A549 (cell line): Measurements from ENCODE around the gene SMG9. TPM values are rescaled to one million over a fixed set of nuclear protein-coding genes. Genes with fewer than 3 reads are reported as not detected.

ENCODE experiments used
- ATAC-seq, 2 experiments: fragments of 200-7000 bp in 1 of 2; fragments of >200 bp in 1 of 2; cut with Nextera tagmentation in 1 of 2; cut with Tn5 transposase in 1 of 2; 3 replicates each; pipeline versions ENCODE4 v1.8.0 to v1.9.1; 2018 to 2020; ENCODE audit warnings: mild to moderate bottlenecking in 1 of 2, moderate library complexity in 1 of 2
- CTCF ChIA-PET: fragments of 300-600 bp; sonication (Branson Sonifier 250); formaldehyde crosslinking; extraction: SDS; loops from one replicate; lab custom pipeline; 2021; ENCODE audit warnings: antibody characterized with exemption, inconsistent platforms; lab: Yijun Ruan, JAX
- POLR2A ChIA-PET: fragments of 350-600 bp; formaldehyde crosslinking; extraction: SDS; loops from one replicate; lab custom pipeline; 2021; ENCODE audit warnings: antibody characterized with exemption, inconsistent platforms; lab: Yijun Ruan, JAX
- DNase-seq, 2 experiments: peaks; one replicate each; pipeline versions ENCODE4 v3.0.0 to v3.0.0-alpha.2; 2011 to 2016; ENCODE audit warnings: low read depth in 1 of 2, low spot score in 1 of 2
- FAIRE-seq: peaks from 2 replicates; lab custom pipeline; 2011; peaks lifted over from hg19 to GRCh38; lab: Jason Lieb, UNC
- H3K27ac ChIP-seq, 2 experiments: fragments of >200 bp; sonication (Bioruptor Twin); formaldehyde crosslinking; 3 replicates each; pipeline ENCODE4 v1.5.1; 2016 to 2017
- H3K4me1 ChIP-seq: fragments of >200 bp; sonication (Bioruptor Twin); formaldehyde crosslinking; 3 replicates; pipeline ENCODE4 v1.6.1; 2016
- H3K4me2 ChIP-seq: fragments of >200 bp; sonication (Bioruptor Twin); formaldehyde crosslinking; 3 replicates; pipeline ENCODE4 v1.6.1; 2016
- H3K4me3 ChIP-seq: fragments of >200 bp; sonication (Bioruptor Twin); formaldehyde crosslinking; 3 replicates; pipeline ENCODE4 v1.5.1; 2016
- H3K9me3 ChIP-seq: fragments of >200 bp; sonication (Bioruptor Twin); formaldehyde crosslinking; 3 replicates; pipeline ENCODE4 v1.6.1; 2016
- ATOH8 ChIP-seq: fragments of 250-450 bp; sonication (Bioruptor Pico); IDR thresholded peaks from 2 replicates; pipeline ENCODE4 v1.5.0; 2020; ENCODE audit warnings: low read depth, mild to moderate bottlenecking, moderate library complexity
- CBX2 ChIP-seq: fragments of 200-600 bp; sonication (generic); IDR thresholded peaks from 2 replicates; pipeline ENCODE4 v1.6.1; 2016; ENCODE audit warnings: low read depth, mild to moderate bottlenecking, borderline replicate concordance
- CHD4 ChIP-seq: fragments of 200-600 bp; sonication (generic); IDR thresholded peaks from 2 replicates; pipeline ENCODE4 v1.6.1; 2016; ENCODE audit warnings: antibody characterized with exemption, mild to moderate bottlenecking, borderline replicate concordance
- EHMT2 ChIP-seq: fragments of 200-600 bp; sonication (generic); IDR thresholded peaks from 2 replicates; pipeline ENCODE4 v1.6.1; 2016; ENCODE audit warnings: antibody characterized with exemption, low read depth, mild to moderate bottlenecking, moderate library complexity
- EP300 ChIP-seq, 2 experiments: fragments of >200 bp; sonication (Bioruptor Twin); formaldehyde crosslinking; IDR thresholded peaks; 2 replicates in 1 of 2; 3 replicates in 1 of 2; pipeline ENCODE4 v1.6.1; 2016 to 2017
- FOSL2 ChIP-seq, 2 experiments: fragments of 450-650 bp in 1 of 2; fragments of >200 bp in 1 of 2; sonication (Bioruptor Twin) in 1 of 2; formaldehyde crosslinking; IDR thresholded peaks; 2 replicates each; pipeline versions ENCODE4 v1.5.0 to v1.6.1; 2016 to 2020; ENCODE audit warnings: mild to moderate bottlenecking in 1 of 2, moderate library complexity in 1 of 2
- FOXS1 ChIP-seq: fragments of 250-450 bp; sonication (Bioruptor Pico); IDR thresholded peaks from 2 replicates; pipeline ENCODE4 v1.5.0; 2020; ENCODE audit warnings: mild to moderate bottlenecking, moderate library complexity
- GATA3 ChIP-seq: IDR thresholded peaks from 2 replicates; pipeline ENCODE4 v1.6.1; 2012; ENCODE audit warnings: borderline replicate concordance
- HDAC2 ChIP-seq: fragments of 200-600 bp; sonication (generic); IDR thresholded peaks from 2 replicates; pipeline ENCODE4 v1.6.1; 2016
- JUNB ChIP-seq: fragments of >200 bp; sonication (Bioruptor Twin); formaldehyde crosslinking; IDR thresholded peaks from 2 replicates; pipeline ENCODE4 v1.6.1; 2016
- MYC ChIP-seq: IDR thresholded peaks from 2 replicates; pipeline ENCODE4 v1.6.1; 2012; ENCODE audit warnings: mild to moderate bottlenecking, inconsistent platforms, low read length, improper control_type of control experiment, borderline replicate concordance
- NR3C1 ChIP-seq: fragments of >200 bp; sonication (Bioruptor Twin); formaldehyde crosslinking; IDR thresholded peaks from 3 replicates; pipeline ENCODE4 v1.6.1; 2017
- PHF8 ChIP-seq: fragments of 200-600 bp; sonication (generic); IDR thresholded peaks from 2 replicates; pipeline ENCODE4 v1.6.1; 2016; ENCODE audit warnings: low read depth, mild to moderate bottlenecking, antibody characterized with exemption, moderate library complexity, borderline replicate concordance
- POLR2A ChIP-seq: IDR thresholded peaks from 2 replicates; pipeline ENCODE4 v1.6.1; 2012; ENCODE audit warnings: mild to moderate bottlenecking, low read length
- RAD21 ChIP-seq, 2 experiments: fragments of >200 bp in 1 of 2; sonication (Bioruptor Twin) in 1 of 2; formaldehyde crosslinking in 1 of 2; IDR thresholded peaks in 1 of 2; conservative IDR thresholded peaks in 1 of 2; 2 replicates in 1 of 2; 3 replicates in 1 of 2; pipeline ENCODE4 v1.6.1; 2012 to 2018; ENCODE audit warnings: inconsistent platforms in 1 of 2
- RARB ChIP-seq: fragments of 250-450 bp; sonication (Bioruptor Pico); IDR thresholded peaks from 2 replicates; pipeline ENCODE4 v1.8.0; 2021; ENCODE audit warnings: mild to moderate bottlenecking, moderate library complexity
- RNF2 ChIP-seq: fragments of 200-600 bp; sonication (generic); IDR thresholded peaks from 2 replicates; pipeline ENCODE4 v1.6.1; 2016; ENCODE audit warnings: low read depth, mild to moderate bottlenecking, antibody characterized with exemption, moderate library complexity, borderline replicate concordance
- SMC3 ChIP-seq: fragments of >200 bp; sonication (Bioruptor Twin); formaldehyde crosslinking; IDR thresholded peaks from 3 replicates; pipeline ENCODE4 v1.6.1; 2018; ENCODE audit warnings: inconsistent platforms
- SREBF2 ChIP-seq: fragments of 450-650 bp; IDR thresholded peaks from 2 replicates; pipeline ENCODE4 v1.6.1; 2014; ENCODE audit warnings: mild to moderate bottlenecking, moderate library complexity
- TP53 ChIP-seq: fragments of 250-450 bp; sonication (Bioruptor Pico); IDR thresholded peaks from 2 replicates; pipeline ENCODE4 v1.5.0; 2021; ENCODE audit warnings: mild to moderate bottlenecking, moderate library complexity
- USF2 ChIP-seq: fragments of 450-650 bp; IDR thresholded peaks from 2 replicates; pipeline ENCODE4 v1.6.1; 2014; ENCODE audit warnings: antibody characterized with exemption
- ZC3H11A ChIP-seq: fragments of 450-650 bp; IDR thresholded peaks from 2 replicates; pipeline ENCODE4 v1.6.1; 2014; ENCODE audit warnings: antibody characterized with exemption, mild to moderate bottlenecking
- ZFP36 ChIP-seq: fragments of 450-650 bp; IDR thresholded peaks from 2 replicates; pipeline ENCODE4 v1.6.1; 2014; ENCODE audit warnings: borderline replicate concordance; ENCODE audit not compliant: partially characterized antibody
- ZSCAN20 ChIP-seq: fragments of 250-450 bp; sonication (Bioruptor Pico); IDR thresholded peaks from 2 replicates; pipeline ENCODE4 v1.8.0; 2022; ENCODE audit warnings: mild to moderate bottlenecking, moderate library complexity
- WGBS: methylation state at CpG from one replicate; pipeline ENCODE4 v1.1.6; 2017; ENCODE audit errors: missing lambda C conversion rate; 5-methylcytosine and 5-hydroxymethylcytosine counted together
- polyA plus RNA-seq, 4 experiments: library from polyadenylated mRNA; depleted of rRNA in 3 of 4; stranded (reverse); fragments of >200 nt; fragmentation: RNase III in 1 of 4; extraction: RNeasy Plus Mini Kit Qiagen cat#74134 plus additional on column Dnase treatment in 1 of 4; gene quantifications; 2 replicates in 3 of 4; 3 replicates in 1 of 4; pipeline ENCODE4 v1.2.3, GENCODE V29; 2011 to 2017
- TF ChIP-seq, protein P1 (sequence below): fragments of 250-450 bp; sonication (Bioruptor Pico); IDR thresholded peaks from 2 replicates; pipeline ENCODE4 v1.5.0; 2021; ENCODE audit warnings: mild to moderate bottlenecking, moderate library complexity, borderline replicate concordance
- TF ChIP-seq, protein P2 (sequence below): fragments of >200 bp; sonication (Bioruptor Twin); formaldehyde crosslinking; IDR thresholded peaks from 3 replicates; pipeline ENCODE4 v1.5.1; 2016
- TF ChIP-seq, protein P3 (sequence below): fragments of 150-350 bp; IDR thresholded peaks from 2 replicates; pipeline ENCODE4 v1.6.1; 2014; ENCODE audit warnings: low read depth, mild to moderate bottlenecking, low read length

The SMG9 gene
- polyA plus RNA-seq, 2 of the 4 experiments (the other 2 are of a cell fraction): 14.2 to 44.2 TPM

DNA sequence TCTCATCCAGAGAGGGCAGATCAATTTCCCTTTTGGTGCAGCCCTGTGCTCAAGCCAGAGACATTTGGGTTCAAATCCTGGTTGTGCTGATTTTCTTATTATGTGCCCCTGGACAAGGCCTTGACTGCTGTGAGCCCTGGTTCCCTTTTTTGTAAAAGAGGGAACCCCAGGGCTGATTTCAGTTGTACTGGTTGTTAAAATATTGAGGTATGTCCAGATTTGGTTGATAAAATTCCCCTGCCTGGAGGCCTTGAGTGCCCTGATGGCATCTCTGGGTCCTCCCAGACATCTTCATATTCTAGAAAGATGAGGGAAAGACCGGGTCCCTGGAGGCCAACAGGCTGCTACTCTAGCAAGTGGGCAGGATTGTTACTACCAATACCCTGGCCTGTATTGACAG lies 70.4 kb downstream of the SMG9 start:
- CTCF ChIA-PET: interaction anchor here (0.6 to 1.6 kb wide), 8 partner anchors 9 to 42 kb away, joined by 3 to 5 read pairs (median 4); partner anchors contain the start of gene PLAUR
- POLR2A ChIA-PET: interaction anchor here (0.6 kb wide), 1 partner anchor 69 kb away, joined by 3 read pairs; no protein-coding TSS in a partner anchor
- Histone ChIP-seq H3K4me3 (no peak overlapping the region), H3K27ac (no peak overlapping the region), H3K4me1 (peaks cover 7% of the 10 kb centered on the region; the same call in 2 of the 3 replicates), H3K4me2 (no peak overlapping the region), H3K9me3 (no peaks in the 10 kb centered on the region)
- FAIRE-seq (no peak), ATAC-seq (no peak), DNase-seq (no peak)
- TF ChIP-seq RNF2 (no peak), SMC3 (no peak), RAD21 (conservative IDR thresholded peaks at IDR 0.05 in 1 of 2, IDR thresholded peaks at IDR 0.05 in 1 of 2) (no peak), EHMT2 (no peak), HDAC2 (no peak), TP53 (no peak), RARB (no peak), CBX2 (no peak)
- 72% methylated on average over 1 of the region's 1 CpG for WGBS

DNA sequence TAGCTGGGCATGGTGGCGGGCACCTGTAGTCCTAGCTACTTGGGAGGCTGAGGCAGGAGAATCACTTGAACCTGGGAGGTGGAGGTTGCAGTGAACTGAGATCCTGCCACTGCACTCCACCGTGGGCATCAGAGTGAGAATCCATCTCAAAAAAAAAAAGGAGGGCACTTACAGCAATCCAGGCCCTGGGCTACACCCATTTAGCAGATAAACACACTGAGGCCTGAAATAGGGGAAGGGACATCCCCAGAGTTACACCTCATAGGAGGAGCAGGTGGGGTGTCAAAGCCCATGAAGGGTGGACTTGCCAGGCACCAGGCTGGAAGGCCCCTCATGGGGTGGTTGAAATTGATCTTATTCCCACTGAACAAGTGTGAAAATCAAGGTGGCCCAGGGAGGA lies 70.9 kb downstream of the SMG9 start:
- ChIA-PET POLR2A (no interaction called here), CTCF (interaction anchor here (0.6 to 1.6 kb wide), 2 partner anchors 15 to 42 kb away, joined by 3 to 4 read pairs; no protein-coding TSS in a partner anchor)
- no peak for DNase-seq
- 73% methylated on average over 2 of the region's 2 CpGs for WGBS
- H3K4me3 ChIP-seq: no peak overlapping the region
- no peak for FAIRE-seq
- H3K4me1 ChIP-seq: peaks cover 7% of the 10 kb centered on the region; the same call in 2 of the 3 replicates
- ATAC-seq: no peak
- no peak overlapping the region for H3K4me2 ChIP-seq
- no peaks in the 10 kb centered on the region for H3K9me3 ChIP-seq
- H3K27ac ChIP-seq: no peak overlapping the region
- TF ChIP-seq ZSCAN20 (no peak), PHF8 (no peak), FOSL2 (IDR thresholded peaks at IDR 0.05) (no peak), FOSL2 (CRISPR knock-in tag; IDR thresholded peaks at IDR 0.05) (no peak), ATOH8 (CRISPR knock-in tag) (no peak), MYC (no peak), GATA3 (no peak), SREBF2 (no peak), NR3C1 (no peak), USF2 (no peak), ZFP36 (no peak), SMC3 (no peak), POLR2A (no peak), JUNB (no peak), ZC3H11A (no peak), FOXS1 (CRISPR knock-in tag) (no peak), CHD4 (no peak), EP300 (IDR thresholded peaks at IDR 0.05) (no peak)
- TF ChIP-seq, protein P1, sequence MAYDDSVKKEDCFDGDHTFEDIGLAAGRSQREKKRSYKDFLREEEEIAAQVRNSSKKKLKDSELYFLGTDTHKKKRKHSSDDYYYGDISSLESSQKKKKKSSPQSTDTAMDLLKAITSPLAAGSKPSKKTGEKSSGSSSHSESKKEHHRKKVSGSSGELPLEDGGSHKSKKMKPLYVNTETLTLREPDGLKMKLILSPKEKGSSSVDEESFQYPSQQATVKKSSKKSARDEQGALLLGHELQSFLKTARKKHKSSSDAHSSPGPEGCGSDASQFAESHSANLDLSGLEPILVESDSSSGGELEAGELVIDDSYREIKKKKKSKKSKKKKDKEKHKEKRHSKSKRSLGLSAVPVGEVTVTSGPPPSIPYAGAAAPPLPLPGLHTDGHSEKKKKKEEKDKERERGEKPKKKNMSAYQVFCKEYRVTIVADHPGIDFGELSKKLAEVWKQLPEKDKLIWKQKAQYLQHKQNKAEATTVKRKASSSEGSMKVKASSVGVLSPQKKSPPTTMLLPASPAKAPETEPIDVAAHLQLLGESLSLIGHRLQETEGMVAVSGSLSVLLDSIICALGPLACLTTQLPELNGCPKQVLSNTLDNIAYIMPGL: no peak
- TF ChIP-seq, protein P2, sequence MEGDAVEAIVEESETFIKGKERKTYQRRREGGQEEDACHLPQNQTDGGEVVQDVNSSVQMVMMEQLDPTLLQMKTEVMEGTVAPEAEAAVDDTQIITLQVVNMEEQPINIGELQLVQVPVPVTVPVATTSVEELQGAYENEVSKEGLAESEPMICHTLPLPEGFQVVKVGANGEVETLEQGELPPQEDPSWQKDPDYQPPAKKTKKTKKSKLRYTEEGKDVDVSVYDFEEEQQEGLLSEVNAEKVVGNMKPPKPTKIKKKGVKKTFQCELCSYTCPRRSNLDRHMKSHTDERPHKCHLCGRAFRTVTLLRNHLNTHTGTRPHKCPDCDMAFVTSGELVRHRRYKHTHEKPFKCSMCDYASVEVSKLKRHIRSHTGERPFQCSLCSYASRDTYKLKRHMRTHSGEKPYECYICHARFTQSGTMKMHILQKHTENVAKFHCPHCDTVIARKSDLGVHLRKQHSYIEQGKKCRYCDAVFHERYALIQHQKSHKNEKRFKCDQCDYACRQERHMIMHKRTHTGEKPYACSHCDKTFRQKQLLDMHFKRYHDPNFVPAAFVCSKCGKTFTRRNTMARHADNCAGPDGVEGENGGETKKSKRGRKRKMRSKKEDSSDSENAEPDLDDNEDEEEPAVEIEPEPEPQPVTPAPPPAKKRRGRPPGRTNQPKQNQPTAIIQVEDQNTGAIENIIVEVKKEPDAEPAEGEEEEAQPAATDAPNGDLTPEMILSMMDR: no peak
- TF ChIP-seq, protein P3, sequence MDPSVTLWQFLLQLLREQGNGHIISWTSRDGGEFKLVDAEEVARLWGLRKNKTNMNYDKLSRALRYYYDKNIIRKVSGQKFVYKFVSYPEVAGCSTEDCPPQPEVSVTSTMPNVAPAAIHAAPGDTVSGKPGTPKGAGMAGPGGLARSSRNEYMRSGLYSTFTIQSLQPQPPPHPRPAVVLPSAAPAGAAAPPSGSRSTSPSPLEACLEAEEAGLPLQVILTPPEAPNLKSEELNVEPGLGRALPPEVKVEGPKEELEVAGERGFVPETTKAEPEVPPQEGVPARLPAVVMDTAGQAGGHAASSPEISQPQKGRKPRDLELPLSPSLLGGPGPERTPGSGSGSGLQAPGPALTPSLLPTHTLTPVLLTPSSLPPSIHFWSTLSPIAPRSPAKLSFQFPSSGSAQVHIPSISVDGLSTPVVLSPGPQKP: no peak
